ELR (cell line): ENCODE results near the gene ARL6IP4.

Experiments used
- DNase-seq: peaks from one replicate; pipeline ENCODE4 v3.0.0-alpha.2; 2015; ENCODE audit warnings: low read depth

The ARL6IP4 gene

GRCh38 chr12:122978507-122978955, 1.9 kb upstream of the ARL6IP4 start:
- DNase-seq: no peak

- no peak for DNase-seq
These were observed 1.2 kb upstream of the ARL6IP4 start for GRCh38 chr12:122979001-122979907.

GRCh38 chr12:122979908-122980182, 636 bp upstream of the ARL6IP4 start:
- no peak for DNase-seq

GRCh38 chr12:122981036-122981471, 573 bp downstream of the ARL6IP4 start:
- peak; percentile 46 for DNase-seq

- no peak for DNase-seq
These were observed 1.4 kb downstream of the ARL6IP4 start for GRCh38 chr12:122981587-122982476.

- no peak for DNase-seq
These were observed 2.0 kb downstream of the ARL6IP4 start for GRCh38 chr12:122982477-122982815.

- DNase-seq: no peak
These were observed 2.7 kb downstream of the ARL6IP4 start for GRCh38 chr12:122982963-122983788.

- no peak for DNase-seq
These were observed 3.5 kb downstream of the ARL6IP4 start for GRCh38 chr12:122983789-122984515.

- DNase-seq: no peak
These were observed 4.3 kb downstream of the ARL6IP4 start for GRCh38 chr12:122984612-122985337.

- DNase-seq: no peak
These were observed 5.1 kb downstream of the ARL6IP4 start for GRCh38 chr12:122985338-122986257.

GRCh38 chr12:122986258-122986871, 5.9 kb downstream of the ARL6IP4 start:
- no peak for DNase-seq

- DNase-seq: no peak
These were observed 6.8 kb downstream of the ARL6IP4 start for GRCh38 chr12:122987086-122987951.

- no peak for DNase-seq
These were observed 7.6 kb downstream of the ARL6IP4 start for GRCh38 chr12:122988036-122988435.

GRCh38 chr12:122988612-122989212, 8.2 kb downstream of the ARL6IP4 start:
- no peak for DNase-seq

- no peak for DNase-seq
These were observed 8.9 kb downstream of the ARL6IP4 start for GRCh38 chr12:122989225-122989839.

- DNase-seq: no peak
These were observed 9.5 kb downstream of the ARL6IP4 start for GRCh38 chr12:122989874-122990419.

GRCh38 chr12:122990561-122990960, 10.1 kb downstream of the ARL6IP4 start:
- DNase-seq: no peak
